OCI-LY1 (cell line): ENCODE measurements around the gene REEP5.

ENCODE experiments used
- H2AFZ ChIP-seq: fragments of 200-600 bp; sonication (generic), shearing (Covaris generic); 2 replicates; pipeline ENCODE4 v1.6.0; 2014; ENCODE audit warnings: antibody characterized with exemption, mild to moderate bottlenecking, low read length
- H3F3A ChIP-seq: fragments of 200-600 bp; sonication (generic), shearing (Covaris generic); 2 replicates; pipeline ENCODE4 v1.6.0; 2014; ENCODE audit warnings: mild to moderate bottlenecking, antibody characterized with exemption, low read length, moderate library complexity; ENCODE audit not compliant: insufficient read depth
- H3K27ac ChIP-seq: fragments of 200-600 bp; sonication (generic); 2 replicates; pipeline ENCODE4 v1.5.1; 2014; ENCODE audit warnings: low read length, mixed run types, mild to moderate bottlenecking, low read depth; ENCODE audit not compliant: poor library complexity, severe bottlenecking
- H3K27me3 ChIP-seq: fragments of 200-600 bp; sonication (generic); 2 replicates; pipeline ENCODE4 v1.6.0; 2014; ENCODE audit warnings: antibody characterized with exemption, mild to moderate bottlenecking, low read length, moderate library complexity; ENCODE audit not compliant: insufficient read depth
- H3K36me3 ChIP-seq: fragments of 200-600 bp; sonication (generic); 2 replicates; pipeline ENCODE4 v1.6.1; 2014; ENCODE audit warnings: mild to moderate bottlenecking, antibody characterized with exemption, low read length, moderate library complexity, mixed read lengths; ENCODE audit not compliant: insufficient read depth
- H3K4me1 ChIP-seq: fragments of 200-600 bp; sonication (generic); 2 replicates; pipeline ENCODE4 v1.5.1; 2014; ENCODE audit warnings: mild to moderate bottlenecking, low read length, moderate library complexity; ENCODE audit not compliant: insufficient read depth, severe bottlenecking
- H3K4me2 ChIP-seq: fragments of 200-600 bp; sonication (generic), shearing (Covaris generic); 2 replicates; pipeline ENCODE4 v1.6.1; 2014; ENCODE audit warnings: low read length
- H3K4me3 ChIP-seq: fragments of 200-600 bp; sonication (generic); 2 replicates; pipeline ENCODE4 v1.5.1; 2014; ENCODE audit warnings: low read length, low read depth, mild to moderate bottlenecking, mixed read lengths; ENCODE audit not compliant: poor library complexity, severe bottlenecking
- H3K79me2 ChIP-seq: fragments of 200-600 bp; shearing (Covaris generic); 2 replicates; pipeline ENCODE4 v1.6.1; 2016; ENCODE audit warnings: mixed run types, low read length, mixed read lengths; ENCODE audit not compliant: insufficient read depth
- H3K9ac ChIP-seq: fragments of 200-600 bp; sonication (generic), shearing (Covaris generic); 2 replicates; pipeline ENCODE4 v1.6.1; 2014; ENCODE audit warnings: mild to moderate bottlenecking, low read length, mixed read lengths
- H3K9me2 ChIP-seq: fragments of 200-600 bp; sonication (generic), shearing (Covaris generic); 2 replicates; pipeline ENCODE4 v1.6.1; 2014; ENCODE audit warnings: low read depth, mild to moderate bottlenecking, low read length, mixed read lengths
- H3K9me3 ChIP-seq: fragments of 200-600 bp; shearing (Covaris generic); 2 replicates; pipeline ENCODE4 v1.6.1; 2014; ENCODE audit warnings: low read length, mixed read lengths
- H4K20me1 ChIP-seq: fragments of 200-600 bp; sonication (generic), shearing (Covaris generic); 2 replicates; pipeline ENCODE4 v1.6.0; 2016; ENCODE audit warnings: mild to moderate bottlenecking, low read length; ENCODE audit not compliant: insufficient read depth
- EZH2 ChIP-seq: fragments of 200-600 bp; sonication (generic), shearing (Covaris generic); IDR thresholded peaks from 2 replicates; pipeline ENCODE4 v1.8.0; 2017; ENCODE audit warnings: borderline replicate concordance, mixed run types, mild to moderate bottlenecking, antibody characterized with exemption, low read length, moderate library complexity, mixed read lengths
- TF ChIP-seq, protein P1 (sequence below): fragments of 200-600 bp; sonication (generic), shearing (Covaris generic); IDR thresholded peaks from 2 replicates; pipeline ENCODE4 v1.5.1; 2017; ENCODE audit warnings: mild to moderate bottlenecking, antibody characterized with exemption, low read length, moderate library complexity, mixed read lengths

Gene REEP5

DNA sequence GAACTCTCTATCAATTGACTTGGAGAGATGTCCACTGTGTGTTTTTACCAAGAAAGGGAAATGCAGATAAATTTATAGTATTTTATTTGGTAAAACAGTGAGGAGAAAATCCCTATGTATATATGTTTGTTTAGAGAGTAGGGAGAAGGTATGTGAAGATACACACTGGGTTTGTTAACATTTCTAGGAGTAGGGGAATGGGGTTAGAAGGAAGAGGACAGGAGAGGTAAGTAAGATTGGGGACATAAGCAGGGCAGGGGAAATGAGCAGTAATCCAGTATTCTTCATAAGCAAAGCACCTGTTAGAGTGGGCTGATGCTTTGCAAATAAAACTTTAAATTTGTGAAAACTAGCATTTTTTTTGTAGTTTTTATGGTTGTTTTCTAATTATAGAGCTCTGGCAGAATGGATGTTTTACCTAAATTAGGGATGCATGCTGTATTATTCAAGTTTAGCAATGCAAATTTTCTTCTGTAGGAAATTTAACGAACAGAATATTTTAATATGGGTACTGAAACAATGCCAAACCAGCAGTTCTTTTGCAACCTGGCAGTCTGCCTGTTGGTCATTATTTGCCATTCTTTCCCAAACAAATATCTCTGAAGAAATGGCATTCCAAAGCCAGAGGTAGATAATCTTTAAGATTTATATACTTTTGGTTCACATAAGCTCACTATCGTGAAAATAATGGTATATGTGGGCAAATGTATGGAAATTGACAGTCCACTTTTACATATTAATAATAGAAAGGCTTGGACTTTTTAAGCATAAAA, 35.2 kb upstream of the REEP5 start:
- TF ChIP-seq EZH2 = no peak
- TF ChIP-seq, protein P1, sequence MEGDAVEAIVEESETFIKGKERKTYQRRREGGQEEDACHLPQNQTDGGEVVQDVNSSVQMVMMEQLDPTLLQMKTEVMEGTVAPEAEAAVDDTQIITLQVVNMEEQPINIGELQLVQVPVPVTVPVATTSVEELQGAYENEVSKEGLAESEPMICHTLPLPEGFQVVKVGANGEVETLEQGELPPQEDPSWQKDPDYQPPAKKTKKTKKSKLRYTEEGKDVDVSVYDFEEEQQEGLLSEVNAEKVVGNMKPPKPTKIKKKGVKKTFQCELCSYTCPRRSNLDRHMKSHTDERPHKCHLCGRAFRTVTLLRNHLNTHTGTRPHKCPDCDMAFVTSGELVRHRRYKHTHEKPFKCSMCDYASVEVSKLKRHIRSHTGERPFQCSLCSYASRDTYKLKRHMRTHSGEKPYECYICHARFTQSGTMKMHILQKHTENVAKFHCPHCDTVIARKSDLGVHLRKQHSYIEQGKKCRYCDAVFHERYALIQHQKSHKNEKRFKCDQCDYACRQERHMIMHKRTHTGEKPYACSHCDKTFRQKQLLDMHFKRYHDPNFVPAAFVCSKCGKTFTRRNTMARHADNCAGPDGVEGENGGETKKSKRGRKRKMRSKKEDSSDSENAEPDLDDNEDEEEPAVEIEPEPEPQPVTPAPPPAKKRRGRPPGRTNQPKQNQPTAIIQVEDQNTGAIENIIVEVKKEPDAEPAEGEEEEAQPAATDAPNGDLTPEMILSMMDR = no peak
- Histone ChIP-seq H2AFZ (no peak overlapping the region), H3K4me2 (no peak overlapping the region), H3K9me3 (no peaks in the 10 kb centered on the region), H3K9ac (no peak overlapping the region), H3K27ac (no peak overlapping the region), H3F3A (no peaks in the 10 kb centered on the region), H3K79me2 (no peaks in the 10 kb centered on the region), H3K4me1 (peaks cover 9% of the 10 kb centered on the region), H3K36me3 (no peaks in the 10 kb centered on the region), H3K27me3 (no peaks in the 10 kb centered on the region), H4K20me1 (no peaks in the 10 kb centered on the region), H3K4me3 (no peak overlapping the region), H3K9me2 (no peaks in the 10 kb centered on the region)

DNA sequence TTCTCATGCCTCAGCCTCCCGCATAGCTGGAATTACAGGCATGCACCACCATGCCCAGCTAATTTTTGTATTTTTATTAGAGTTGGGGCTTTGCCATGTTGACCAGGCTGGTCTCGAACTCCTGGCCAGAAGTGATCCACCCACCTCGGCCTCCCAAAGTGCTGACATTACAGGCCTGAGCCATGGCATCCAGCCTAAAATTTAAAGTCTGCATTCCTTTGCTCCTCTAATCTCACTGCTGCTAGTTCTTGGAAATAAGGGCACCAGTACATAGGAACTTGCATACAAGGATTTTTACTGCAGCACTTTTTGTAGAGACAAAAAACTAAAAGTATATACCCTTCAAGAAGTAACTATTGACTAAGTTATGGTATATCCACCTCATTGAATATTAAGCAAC, 34.6 kb upstream of the REEP5 start:
- no peak overlapping the region for H3K4me2 ChIP-seq
- H3K27ac ChIP-seq = no peak overlapping the region
- no peaks in the 10 kb centered on the region for H3K36me3 ChIP-seq
- no peaks in the 10 kb centered on the region for H3K27me3 ChIP-seq
- H3K9me3 ChIP-seq = no peaks in the 10 kb centered on the region
- no peaks in the 10 kb centered on the region for H3F3A ChIP-seq
- H3K4me1 ChIP-seq = peaks cover 9% of the 10 kb centered on the region
- no peak overlapping the region for H3K4me3 ChIP-seq
- H3K9me2 ChIP-seq = no peaks in the 10 kb centered on the region
- H3K9ac ChIP-seq = no peak overlapping the region
- TF ChIP-seq EZH2 = no peak
- TF ChIP-seq, protein P1 = no peak
- no peaks in the 10 kb centered on the region for H3K79me2 ChIP-seq
- no peak overlapping the region for H2AFZ ChIP-seq
- no peaks in the 10 kb centered on the region for H4K20me1 ChIP-seq

DNA sequence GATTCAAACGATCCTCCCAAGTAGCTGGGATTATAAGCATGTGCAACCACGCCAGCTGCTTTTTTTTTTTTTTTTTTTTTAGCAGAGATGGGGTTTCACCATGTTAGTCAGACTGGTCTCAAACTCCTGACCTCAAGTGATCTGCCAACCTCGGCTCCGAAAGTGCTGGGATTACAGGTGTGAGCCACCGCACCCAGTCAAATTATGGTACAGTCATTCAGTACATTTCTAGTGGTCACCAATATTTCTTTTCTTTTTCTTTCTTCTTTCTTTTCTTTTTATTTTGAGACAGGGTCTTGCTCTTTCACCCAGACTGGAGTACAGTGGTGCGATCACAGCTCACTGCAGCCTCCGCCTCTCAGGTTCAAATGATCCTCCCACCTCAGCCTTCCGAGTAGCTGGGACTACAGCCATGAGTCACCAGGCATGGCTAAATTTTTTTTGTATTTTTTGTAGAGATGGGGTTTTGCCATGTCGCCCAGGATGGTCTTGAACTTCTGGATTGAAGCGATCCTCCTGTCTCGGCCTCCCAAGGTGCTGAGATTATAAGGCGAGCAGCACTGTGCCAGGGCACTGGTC, 29.2 kb upstream of the REEP5 start:
- H3K9ac ChIP-seq = no peak overlapping the region
- H3K27me3 ChIP-seq = no peaks in the 10 kb centered on the region
- H3K9me2 ChIP-seq = no peaks in the 10 kb centered on the region
- no peaks in the 10 kb centered on the region for H3F3A ChIP-seq
- no peaks in the 10 kb centered on the region for H3K9me3 ChIP-seq
- TF ChIP-seq, protein P1 = no peak
- no peak for TF ChIP-seq EZH2
- no peaks in the 10 kb centered on the region for H4K20me1 ChIP-seq
- H3K79me2 ChIP-seq = no peaks in the 10 kb centered on the region
- H2AFZ ChIP-seq = no peak overlapping the region
- no peak overlapping the region for H3K27ac ChIP-seq
- no peaks in the 10 kb centered on the region for H3K36me3 ChIP-seq
- no peak overlapping the region for H3K4me2 ChIP-seq
- H3K4me1 ChIP-seq = no peaks in the 10 kb centered on the region
- H3K4me3 ChIP-seq = no peak overlapping the region
